ENCODE results near the gene PKIB. TPM values are rescaled to one million over a fixed set of nuclear protein-coding genes. Genes with fewer than 3 reads are reported as not detected.

The PKIB gene
- total RNA-seq, 1 donor from 2014 or later = not detected

GRCh38 chr6:122751326-122751725, 141.1 kb downstream of the PKIB start:
- H3K27ac ChIP-seq = no peak overlapping the region
- H3K27me3 ChIP-seq = no peaks in the 10 kb centered on the region
- intact Hi-C loops (cut with DNase I) = no loop called here
- no peak for TF ChIP-seq CTCF (IDR thresholded peaks at IDR 0.05)
- no peaks in the 10 kb centered on the region for H3K36me3 ChIP-seq
- no peaks in the 10 kb centered on the region for H3K4me1 ChIP-seq
- DNase-seq (ENCODE audit: low spot score in 2 of 2) = no peak
- no peak overlapping the region for H3K4me3 ChIP-seq
- no peaks in the 10 kb centered on the region for H3K9me3 ChIP-seq

GRCh38 chr6:122752459-122752858, 142.3 kb downstream of the PKIB start:
- no peak overlapping the region for H3K4me3 ChIP-seq
- no peak overlapping the region for H3K27ac ChIP-seq
- TF ChIP-seq CTCF (IDR thresholded peaks at IDR 0.05) = no peak
- H3K4me1 ChIP-seq = no peaks in the 10 kb centered on the region
- no peaks in the 10 kb centered on the region for H3K9me3 ChIP-seq
- DNase-seq (ENCODE audit: low spot score in 2 of 2) = no peak
- intact Hi-C loops (cut with DNase I) = no loop called here
- H3K27me3 ChIP-seq = no peaks in the 10 kb centered on the region
- H3K36me3 ChIP-seq = no peaks in the 10 kb centered on the region

GRCh38 chr6:122753000-122753687, 142.9 kb downstream of the PKIB start:
- intact Hi-C loops (cut with DNase I) = no loop called here
- no peaks in the 10 kb centered on the region for H3K4me1 ChIP-seq
- H3K4me3 ChIP-seq = peak overlapping the region; percentile 35 to 40
- no peak for DNase-seq (ENCODE audit: low spot score in 2 of 2)
- H3K9me3 ChIP-seq = no peaks in the 10 kb centered on the region
- TF ChIP-seq CTCF (IDR thresholded peaks at IDR 0.05) = no peak
- H3K27ac ChIP-seq = no peak overlapping the region
- H3K36me3 ChIP-seq = no peaks in the 10 kb centered on the region
- no peaks in the 10 kb centered on the region for H3K27me3 ChIP-seq

DNA sequence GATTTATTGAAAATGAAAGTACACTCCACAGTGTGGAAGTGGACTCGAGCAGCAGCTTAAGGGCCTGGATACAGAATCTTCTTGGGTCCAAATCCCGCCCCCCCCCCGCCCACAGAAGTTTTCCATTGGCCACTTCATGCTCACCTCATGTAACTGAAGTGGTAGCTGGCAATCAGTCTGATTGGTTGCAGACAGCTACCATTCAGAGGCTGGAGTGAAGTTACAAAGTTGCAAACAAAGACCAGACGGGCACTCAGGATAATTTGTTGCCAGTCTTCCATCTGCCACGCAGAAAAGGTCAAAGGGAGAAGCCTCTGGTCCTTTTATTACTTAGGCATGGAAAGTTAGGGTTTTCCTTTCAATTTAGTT, 143.5 kb downstream of the PKIB start:
- no peaks in the 10 kb centered on the region for H3K27me3 ChIP-seq
- H3K27ac ChIP-seq = no peak overlapping the region
- TF ChIP-seq CTCF (IDR thresholded peaks at IDR 0.05) = no peak
- peak overlapping the region; percentile 35 to 40 for H3K4me3 ChIP-seq
- no peaks in the 10 kb centered on the region for H3K9me3 ChIP-seq
- no peaks in the 10 kb centered on the region for H3K4me1 ChIP-seq
- DNase-seq (ENCODE audit: low spot score in 2 of 2) = no peak
- intact Hi-C loops (cut with DNase I) = no loop called here
- H3K36me3 ChIP-seq = no peaks in the 10 kb centered on the region

- Histone ChIP-seq H3K4me3 (no peak overlapping the region), H3K4me1 (no peaks in the 10 kb centered on the region), H3K27me3 (no peaks in the 10 kb centered on the region), H3K27ac (no peak overlapping the region), H3K36me3 (no peaks in the 10 kb centered on the region), H3K9me3 (no peaks in the 10 kb centered on the region)
- intact Hi-C loops (cut with DNase I) = no loop called here
- no peak for TF ChIP-seq CTCF (IDR thresholded peaks at IDR 0.05)
- no peak for DNase-seq (ENCODE audit: low spot score in 2 of 2)
These were observed 144.1 kb downstream of the PKIB start for GRCh38 chr6:122754191-122754731.
